GM19468 (cell line): ENCODE measurements around the gene HOXA3.

ENCODE experiments used
- ATAC-seq: cut with Tn5 transposase; IDR thresholded peaks from one replicate; pipeline ENCODE4 v1.9.1; 2021; ENCODE audit warnings: mild to moderate bottlenecking, moderate library complexity, moderate number of reproducible peaks; ENCODE audit not compliant: unreplicated experiment; ENCODE audit errors: extremely low read depth

The HOXA3 gene

DNA sequence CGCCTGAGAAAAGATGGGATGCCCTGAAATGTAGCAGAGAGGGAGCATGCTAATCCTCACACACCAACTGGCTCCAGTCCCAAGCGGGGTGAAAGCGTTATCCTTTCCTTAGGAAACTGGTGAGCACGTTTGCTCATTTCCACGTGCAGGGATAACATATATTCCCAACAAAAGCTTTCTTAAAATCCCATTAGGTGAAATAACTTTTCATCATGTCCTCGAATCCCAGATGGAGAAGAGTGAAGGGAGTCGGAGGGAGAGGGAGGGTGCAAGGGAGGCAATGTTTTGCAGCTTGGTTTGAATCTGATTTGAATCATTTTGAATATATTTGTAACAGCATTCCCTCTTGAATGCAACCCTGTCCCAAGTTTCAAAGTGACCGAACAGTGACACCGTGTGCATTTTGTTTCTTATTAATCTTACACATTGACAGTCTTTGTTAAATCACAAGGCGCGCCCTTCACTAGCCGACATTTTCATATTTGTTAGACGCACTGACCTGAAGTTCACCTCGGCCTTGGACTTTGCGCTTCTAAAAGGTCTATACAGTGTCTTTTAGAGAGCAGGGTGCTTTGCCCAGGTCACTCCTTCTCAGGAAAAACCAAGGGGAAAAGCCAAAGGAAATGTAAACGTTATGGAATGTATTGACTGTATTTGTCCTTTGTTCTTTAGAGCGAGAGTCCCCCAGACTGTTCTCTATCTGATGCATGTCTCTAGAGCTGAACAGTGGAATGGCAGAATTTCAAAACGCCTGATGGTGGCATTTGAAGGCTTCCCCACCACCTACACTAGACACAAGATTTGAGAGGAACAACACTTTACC is 18.8 kb downstream of the HOXA3 start:
- ATAC-seq: no peak

DNA sequence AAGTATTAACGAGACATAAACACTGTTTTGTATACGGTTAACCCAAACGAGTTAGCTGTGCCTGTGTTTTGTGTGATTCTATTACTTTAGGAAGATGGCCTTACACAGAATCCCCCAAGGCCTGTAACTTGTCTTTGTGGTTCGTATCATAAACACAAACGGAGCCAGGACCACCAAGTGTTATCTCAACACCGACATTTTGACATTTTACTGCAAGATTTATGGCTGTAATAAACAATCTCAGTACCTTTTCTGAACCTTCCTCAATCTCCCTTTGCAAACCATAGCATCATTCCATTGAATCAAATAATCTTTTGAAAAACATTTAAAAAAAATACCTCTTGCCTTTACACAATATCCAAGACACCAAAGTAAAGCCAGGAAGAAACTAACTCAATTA is 19.4 kb downstream of the HOXA3 start:
- ATAC-seq: no peak

DNA sequence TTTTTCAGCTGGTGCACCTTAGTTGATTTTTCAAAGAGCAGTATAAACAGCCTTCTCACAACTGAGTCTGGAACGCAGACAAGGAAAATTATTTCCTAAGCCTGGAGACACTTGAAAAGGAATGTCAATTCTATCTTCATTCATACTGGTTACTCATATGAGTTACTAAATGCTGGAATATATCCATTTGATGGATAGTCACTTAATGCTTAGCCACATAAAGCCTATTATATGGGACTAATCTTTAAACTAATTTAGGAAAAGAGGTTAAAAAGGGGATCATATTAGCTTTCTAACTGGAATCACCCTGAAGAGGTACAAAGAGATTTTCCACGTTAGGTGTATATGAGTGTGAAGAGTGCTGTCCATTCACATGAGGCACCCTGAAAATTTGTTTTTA is 20.2 kb downstream of the HOXA3 start:
- no peak for ATAC-seq

DNA sequence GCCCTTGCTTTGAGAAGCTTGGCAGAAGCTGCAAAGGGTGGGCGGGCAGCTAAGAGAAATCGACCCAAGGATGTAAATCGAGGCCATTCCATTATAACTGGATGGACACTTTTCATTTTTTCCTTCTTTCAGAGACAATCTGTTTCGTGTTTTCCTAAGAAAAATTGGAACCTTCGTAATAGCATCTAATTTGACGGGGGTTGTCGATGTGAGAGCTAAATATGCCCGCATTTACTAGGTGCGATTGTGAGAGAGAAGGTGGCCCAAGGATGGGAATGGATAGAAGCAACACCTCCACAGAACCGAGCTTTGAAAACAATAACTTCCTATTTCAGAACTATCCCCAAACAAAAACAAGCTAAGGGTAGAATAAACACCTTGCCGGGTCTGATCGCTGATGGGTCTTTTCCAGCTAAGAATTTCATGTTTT is 21.0 kb downstream of the HOXA3 start:
- ATAC-seq: no peak

DNA sequence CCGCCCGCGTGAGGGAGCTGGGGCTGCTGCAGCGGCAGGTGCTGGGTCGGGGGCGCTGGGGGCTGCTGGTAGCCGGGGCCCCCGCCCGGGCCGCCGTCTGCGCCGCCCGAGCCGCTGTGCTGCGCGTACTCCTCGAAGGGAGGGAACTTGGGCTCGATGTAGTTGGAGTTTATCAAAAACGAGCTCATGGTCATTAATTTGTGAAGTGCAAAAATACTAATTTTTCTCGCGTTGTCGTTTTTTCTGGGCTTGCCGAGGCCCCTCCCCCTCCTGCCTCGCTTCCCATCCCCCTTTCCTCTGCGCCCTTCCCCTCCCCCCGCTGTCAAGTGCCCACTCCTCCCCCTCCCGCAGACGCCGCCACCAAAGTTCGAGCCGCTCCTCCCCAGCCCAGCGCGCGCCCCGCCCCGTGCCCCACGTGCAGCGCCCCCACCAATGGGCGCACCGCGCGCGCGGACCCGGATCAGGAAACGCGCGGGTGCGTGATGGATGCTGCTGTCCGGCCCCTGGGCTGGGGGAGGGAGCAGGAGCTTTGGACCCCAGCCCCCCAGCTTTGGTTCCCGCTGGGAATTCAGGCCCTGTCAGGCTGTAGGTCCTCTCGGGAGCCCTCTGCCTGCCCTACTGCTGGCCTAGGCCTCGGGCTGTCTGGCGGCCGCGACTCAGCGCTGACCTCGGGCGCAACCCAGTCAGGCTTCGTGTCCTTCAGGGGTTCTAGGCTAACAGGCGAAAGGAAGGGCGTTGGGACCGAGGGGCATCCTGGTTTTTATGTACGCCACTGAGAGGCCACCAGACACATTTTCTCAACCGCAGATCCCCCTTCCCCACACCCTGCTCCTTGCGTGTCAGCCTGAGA is 21.6 kb downstream of the HOXA3 start, which contains the start of gene HOXA4:
TSS of gene HOXA4 (minus strand) at position 218 of the 850 bp plus-strand sequence. CDS start at position 194, 24 bp downstream.
- no peak for ATAC-seq

DNA sequence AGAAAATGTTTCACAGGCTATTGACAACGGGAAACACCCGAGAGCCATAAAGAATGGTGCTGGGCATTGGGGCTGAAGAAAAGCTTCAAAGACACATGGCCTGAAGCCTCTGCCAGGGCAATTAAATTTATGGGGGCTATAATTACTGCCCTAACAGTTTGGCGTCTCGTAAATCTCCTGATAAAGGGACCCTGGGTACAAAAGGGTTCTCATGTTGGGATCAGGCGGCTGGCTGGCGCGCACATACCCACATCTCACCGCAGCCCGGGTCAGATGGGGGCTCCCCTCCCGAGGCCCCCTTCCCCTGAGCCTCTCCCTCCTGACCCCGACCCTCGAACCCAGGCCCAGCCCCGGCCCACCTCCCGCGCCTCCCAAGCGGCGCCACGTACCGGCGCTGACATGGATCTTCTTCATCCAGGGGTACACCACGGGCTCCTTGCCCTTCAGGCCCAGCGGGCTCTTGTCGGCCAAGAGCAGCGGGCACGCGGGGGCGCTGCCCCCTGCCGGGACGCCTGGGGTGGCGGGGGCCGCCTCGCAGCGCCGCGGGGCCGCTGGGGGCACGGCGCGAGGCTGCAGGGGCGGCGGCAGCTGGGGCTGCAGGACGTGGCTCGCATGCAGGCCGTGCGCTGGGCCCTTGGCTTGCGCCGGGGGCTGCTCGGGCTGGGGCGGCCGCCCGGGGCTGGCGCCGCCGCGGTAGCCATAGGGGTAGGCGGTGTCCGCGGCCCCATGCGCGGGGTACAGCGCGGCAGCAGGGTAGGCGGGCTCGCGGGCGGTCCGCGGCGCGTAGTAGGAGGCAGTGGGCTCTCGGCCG is 22.4 kb downstream of the HOXA3 start:
- ATAC-seq: no peak

DNA sequence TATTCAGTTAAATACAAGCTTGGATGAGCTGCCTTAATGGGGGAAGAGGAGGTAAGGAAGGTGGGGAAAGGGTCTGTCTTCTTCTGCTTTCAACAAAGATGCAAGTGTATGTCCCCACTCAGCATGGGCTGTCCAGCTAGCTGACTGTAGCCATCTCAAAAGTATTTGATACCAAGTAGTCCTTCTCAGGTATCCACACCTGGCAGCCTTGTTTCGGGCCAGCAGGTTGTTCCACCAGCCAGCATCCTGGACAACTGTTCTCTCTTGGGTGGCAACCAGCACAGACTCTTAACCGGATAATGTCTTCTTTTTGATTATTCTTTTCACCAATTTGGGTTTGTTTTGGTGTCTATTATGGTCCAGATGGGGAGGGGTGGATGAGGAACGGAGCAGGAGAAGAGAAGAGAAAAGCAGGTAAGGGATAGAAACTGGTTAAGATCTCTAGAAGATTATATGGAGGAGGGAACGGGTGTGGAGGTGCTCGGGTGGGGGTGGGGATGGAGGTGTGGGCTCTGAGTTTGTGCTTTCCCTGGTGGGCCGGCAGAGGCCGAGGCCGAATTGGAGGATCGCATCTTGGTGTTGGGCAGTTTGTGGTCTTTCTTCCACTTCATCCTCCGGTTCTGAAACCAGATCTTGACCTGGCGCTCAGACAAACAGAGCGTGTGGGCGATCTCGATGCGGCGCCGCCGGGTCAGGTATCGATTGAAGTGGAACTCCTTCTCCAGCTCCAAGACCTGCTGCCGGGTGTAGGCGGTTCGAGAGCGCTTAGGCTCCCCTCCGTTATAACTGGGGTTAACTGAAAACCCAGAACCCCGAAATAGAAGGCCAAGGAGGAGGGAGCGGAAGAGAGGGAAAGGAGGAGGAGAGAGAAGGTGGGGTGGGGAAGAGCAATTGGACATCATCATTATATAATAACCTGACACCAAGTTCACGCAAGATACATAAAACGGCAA is 23.3 kb downstream of the HOXA3 start:
- ATAC-seq: no peak

DNA sequence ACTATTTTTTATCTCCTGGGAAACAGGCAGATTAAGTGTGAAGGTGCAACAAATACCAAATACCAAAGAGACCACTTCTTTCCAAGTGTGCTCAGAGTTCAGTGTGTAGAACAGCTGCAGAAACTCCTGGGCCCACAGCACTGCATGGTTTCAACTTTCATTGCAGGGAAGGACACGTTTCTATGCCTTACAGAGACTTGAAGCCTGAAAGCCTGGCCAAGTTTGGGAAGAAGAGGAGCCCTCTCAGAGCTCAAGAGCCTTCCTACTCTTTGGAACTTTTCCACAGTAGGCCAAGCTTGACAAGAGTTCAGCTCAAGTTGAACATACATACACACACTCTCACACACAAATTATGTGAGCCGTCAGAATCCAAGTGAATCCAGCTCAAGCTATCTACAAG is 24.3 kb downstream of the HOXA3 start:
- no peak for ATAC-seq

DNA sequence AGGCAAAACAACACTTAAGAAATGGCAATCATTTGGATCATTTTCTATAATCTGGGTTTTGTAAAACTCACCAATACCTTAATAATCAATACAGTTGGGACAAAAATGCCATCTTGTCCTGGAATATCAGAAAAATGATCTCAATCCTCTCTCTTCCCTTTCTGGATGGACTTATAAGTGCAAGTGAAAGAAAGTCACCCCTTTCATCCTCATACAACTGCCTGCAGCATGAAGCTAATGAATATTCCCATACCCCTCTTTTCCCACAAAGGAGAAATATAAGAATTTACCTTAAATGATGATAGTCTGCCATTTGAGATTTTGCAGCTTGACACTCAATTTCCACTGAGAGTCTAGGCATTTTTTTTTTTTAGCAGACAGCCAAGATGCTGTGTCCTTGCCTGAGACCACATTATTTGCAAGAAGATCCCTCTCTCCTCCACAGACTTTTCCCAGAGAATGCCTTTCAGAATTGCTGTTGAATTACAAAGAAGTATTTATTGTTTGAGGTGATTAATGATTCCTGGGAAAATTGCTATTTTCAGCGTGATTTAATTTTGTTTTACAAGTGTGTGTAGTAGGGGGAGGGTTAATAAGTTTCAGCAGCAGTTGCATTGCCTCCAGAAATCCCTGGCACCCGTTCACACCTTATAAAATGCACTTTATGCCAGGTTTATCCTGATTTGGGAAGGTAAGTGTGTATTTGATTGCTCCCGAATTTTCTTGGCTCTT is 25.6 kb downstream of the HOXA3 start:
- no peak for ATAC-seq

DNA sequence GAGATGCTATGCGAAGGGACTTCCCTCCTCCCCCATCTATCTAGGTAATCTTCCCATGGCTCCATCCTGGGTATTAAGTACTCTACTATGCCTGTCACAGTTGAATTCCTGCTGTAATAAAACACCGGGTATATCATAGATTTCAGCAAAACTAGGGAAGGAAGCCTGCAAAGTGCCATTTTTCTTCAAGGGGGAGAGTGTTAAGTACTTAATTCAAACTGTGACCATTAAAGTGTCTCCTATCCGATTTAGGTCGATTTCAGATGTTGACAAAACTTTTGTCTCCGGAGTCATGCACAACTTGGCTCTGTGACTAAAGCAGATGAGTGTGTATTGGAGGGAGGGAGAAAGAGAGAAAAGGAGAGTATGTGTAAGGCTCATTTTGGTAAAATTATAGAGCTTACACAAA is 26.4 kb downstream of the HOXA3 start:
- no peak for ATAC-seq

DNA sequence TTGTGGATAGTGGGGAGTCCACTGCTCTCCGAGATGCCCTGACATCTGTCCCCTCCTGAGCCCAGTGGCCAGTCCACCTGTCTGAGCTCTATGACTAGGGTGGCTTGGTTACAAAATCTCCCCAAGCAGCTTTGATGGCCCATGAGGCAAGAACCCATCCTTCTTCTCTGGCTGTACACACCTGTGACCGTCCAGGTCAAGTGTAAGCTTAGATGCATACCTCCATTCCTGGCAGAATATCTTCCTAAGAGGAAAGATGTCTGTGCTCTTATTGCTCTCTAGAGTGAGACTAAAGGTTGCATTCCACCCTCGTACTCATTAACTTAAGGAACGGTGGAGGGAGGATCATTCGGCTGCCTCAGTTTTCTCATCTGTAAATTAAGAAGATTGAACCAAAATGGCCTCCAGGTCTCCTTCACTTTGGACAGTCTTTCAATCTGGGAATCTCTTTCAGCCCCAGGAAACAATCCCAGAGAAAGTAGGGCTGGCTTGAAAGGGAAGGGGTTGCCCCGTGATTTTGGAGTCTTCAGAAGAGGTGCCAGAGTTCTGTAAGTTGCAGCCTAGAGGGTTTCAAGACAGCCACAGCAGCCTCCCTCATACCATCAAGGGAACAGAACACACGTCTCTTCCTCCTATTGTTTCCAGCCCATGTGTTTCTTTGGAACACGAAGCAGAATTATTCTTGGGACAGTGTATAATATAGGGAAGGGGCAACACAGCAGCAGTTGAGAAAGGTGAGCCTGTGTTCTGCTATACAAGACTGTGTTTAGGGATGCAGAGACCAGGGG is 27.3 kb downstream of the HOXA3 start:
- no peak for ATAC-seq

DNA sequence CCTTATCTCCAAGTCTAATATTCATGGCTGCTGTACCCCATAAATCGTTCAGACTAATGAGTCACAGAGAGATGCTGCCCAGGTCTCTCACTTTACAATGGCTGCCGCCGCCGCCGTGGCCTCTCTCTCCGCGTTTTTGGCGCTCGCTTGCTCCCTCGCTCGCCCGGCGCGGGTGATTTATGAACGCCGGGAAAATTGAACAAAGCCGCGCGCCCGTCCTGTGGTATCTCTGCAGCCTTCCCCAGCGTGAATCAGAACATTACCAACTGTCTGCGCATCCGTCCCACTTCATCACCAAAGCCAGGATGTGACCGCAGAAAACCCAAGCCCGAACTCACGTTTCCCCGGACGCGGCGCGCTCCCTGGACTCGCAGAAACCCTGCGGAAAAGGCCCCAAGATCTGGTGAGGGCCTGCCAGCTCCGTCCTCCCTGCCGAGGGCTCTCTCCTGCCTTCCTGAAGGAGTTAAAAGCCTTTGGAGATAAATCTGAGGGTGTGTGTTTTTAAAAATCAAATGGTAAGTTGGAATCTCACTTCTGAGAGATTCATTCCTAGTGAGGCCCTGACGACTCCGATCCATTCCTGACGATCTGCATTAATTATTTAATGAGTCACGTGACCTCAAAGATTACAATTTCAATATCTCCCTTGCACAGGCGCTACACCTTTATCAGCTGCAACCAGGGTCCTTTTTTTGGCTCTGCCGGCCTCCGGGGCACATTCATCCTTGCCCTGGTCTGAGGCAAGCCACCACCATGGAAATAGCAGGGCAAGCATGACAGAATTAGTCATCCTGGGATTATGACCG is 28.1 kb downstream of the HOXA3 start:
- ATAC-seq: no peak

DNA sequence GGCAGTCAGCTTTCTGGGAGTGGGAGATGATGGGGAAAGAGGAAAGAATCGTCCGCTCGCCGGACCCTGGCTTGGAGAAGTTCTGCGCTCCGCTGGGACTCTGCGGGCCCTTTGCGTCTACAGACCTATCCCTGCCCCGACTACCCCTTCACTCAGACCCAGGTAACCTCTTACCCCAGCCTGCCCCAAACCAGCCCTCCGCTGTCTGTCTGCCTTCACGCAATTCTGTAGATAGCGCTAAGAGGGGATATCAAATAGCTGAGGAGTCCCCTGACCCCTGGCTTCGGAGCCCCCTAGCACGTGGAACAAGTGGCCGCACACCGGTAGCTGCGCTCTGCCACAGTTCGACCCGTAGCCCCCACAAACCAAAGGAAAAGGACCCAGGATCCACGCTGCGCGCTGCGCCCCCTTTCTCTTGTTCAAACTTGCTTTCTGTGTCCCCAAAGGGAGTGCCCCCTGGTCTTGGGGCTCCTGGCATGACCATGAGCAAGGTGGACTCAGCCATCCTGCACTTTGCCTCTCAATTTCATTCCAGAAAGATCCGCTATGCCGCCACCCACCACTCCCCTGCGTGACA is 28.8 kb downstream of the HOXA3 start:
- no peak for ATAC-seq

DNA sequence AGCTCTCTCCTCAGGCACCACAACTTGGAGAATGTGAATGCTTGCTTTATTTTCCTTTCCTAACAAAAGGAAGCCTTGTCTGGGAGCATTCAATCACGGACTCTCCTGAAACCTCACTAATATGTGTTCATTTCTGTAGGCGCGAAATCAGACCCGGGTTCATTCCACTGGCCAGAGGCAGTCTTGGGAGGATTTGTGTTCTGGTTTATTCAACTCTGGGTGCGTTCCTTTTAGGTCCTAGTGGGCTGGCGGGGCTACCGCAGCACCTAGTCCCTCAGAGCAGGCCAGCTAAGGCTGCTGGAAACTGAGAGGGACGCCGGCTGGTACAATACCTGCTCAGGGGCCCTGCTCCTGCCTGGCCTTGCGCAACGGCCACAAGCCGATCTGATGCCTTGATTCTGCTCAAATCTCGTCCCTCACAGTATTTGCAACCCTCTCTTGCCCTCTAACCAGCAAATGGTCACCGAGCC is 29.3 kb downstream of the HOXA3 start:
- no peak for ATAC-seq

DNA sequence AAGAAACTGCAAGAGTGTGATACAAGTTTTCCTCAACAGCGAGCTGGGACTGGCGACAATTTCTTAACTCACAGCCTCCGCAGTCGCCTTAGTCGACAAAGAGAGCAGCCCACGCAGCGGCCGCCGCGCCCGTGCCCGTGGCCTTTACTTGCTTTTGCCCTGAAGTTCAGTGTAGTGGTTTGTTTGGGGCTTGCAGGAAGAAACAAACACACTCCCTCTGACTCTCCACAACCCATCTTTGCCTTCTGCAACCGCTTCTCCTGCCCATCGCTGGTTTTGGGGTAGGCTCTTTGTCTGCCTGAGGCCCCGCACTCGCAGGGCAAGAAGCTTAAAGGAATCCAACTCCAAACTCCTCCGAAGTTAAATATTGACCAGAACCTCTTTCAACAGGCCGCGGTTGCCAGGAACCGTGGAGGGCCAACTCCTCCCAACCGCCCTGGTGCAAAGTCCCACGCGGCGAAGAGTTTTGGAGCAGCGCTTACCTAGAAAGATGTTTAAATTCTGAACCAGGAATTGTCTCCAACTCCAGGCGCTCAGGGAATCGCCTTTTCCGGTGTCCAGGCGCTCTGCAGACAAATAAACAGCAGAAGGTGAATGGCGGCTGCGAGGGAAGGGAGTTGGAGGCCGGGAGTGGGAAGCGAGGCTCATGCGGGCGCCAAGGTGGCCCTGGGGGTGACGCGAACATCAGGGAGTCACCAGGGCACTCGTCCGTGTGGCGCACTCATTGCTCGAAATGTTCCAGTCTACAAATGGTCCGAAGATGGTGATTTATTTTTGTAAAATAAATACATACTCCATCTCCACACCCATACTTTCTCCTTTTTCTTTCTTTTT is 30.1 kb downstream of the HOXA3 start:
- no peak for ATAC-seq

DNA sequence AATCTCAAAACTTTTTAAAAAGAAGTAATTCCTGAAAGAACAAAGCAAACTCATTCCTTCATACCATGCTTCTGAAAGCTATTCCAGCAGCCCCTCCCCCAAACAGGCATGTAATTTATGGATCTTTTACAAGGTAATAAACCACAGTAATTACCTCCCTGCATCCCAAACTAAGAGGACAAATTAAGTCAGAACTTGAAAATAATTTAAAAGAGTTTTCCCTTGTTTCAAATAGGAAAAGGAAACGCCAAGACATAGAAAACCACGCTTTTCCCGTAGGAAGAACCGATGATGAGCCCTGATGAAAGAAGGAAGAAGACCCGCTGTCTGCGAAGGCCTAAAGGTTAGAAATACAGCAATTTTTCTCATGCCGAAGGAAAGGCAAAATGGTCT is 30.7 kb downstream of the HOXA3 start:
- ATAC-seq: no peak
